ENCODE data around the gene RAP2C. TPM values are rescaled to one million over a fixed set of nuclear protein-coding genes. Genes with fewer than 3 reads are reported as not detected.

Gene RAP2C
- total RNA-seq, 2 experiments from 2014 or later, result 13.8 to 22.1 TPM

- Histone ChIP-seq H3K9me2 (ENCODE audit: insufficient read depth, low read length) (no peaks in the 10 kb centered on the region), H3K4me2 (ENCODE audit: low read length) (no peak overlapping the region), H3K4me3 (ENCODE audit: low read depth, low read length, poor library complexity, severe bottlenecking) (no peak overlapping the region), H3K27ac (ENCODE audit: low read depth, low read length, poor library complexity, severe bottlenecking) (no peak overlapping the region), H2AFZ (ENCODE audit: low read length) (no peak overlapping the region), H3K4me1 (ENCODE audit: insufficient read depth, low read length, poor library complexity, severe bottlenecking) (no peaks in the 10 kb centered on the region), H3K36me3 (ENCODE audit: insufficient read depth, low read length) (peaks cover 29% of the 10 kb centered on the region), H4K20me1 (ENCODE audit: insufficient read depth, low read length) (no peaks in the 10 kb centered on the region; the same call in 1 of the 2 replicates), H3K9me3 (ENCODE audit: low read length) (no peaks in the 10 kb centered on the region), H3K79me2 (ENCODE audit: insufficient read depth, low read depth, low read length) (no peaks in the 10 kb centered on the region; the same call in 1 of the 2 replicates)
- ChIA-PET POLR2A (interaction anchor here (0.6 kb wide), 1 partner anchor 1862 kb away, joined by 3 read pairs; no protein-coding TSS in a partner anchor), CTCF (ENCODE audit: unreplicated experiment) (no interaction called here)
- TSS peak; percentile 22 for BruUV-seq (replicated peaks)
- intact Hi-C loops (cut with micrococcal nuclease; ENCODE audit: unreplicated experiment), result no loop called here
- DNase-seq (ENCODE audit: low spot score), result no peak
- no peak for TF ChIP-seq CTCF (conservative IDR thresholded peaks at IDR 0.05; ENCODE audit: low read length)
- TF ChIP-seq EZH2phosphoT487 (IDR thresholded peaks at IDR 0.05; ENCODE audit: borderline replicate concordance, low read depth, low read length), result no peak
Observed at GRCh38 chrX:132204629-132205028, 14.6 kb downstream of the RAP2C start.

- no peaks in the 10 kb centered on the region for H3K9me3 ChIP-seq (ENCODE audit: low read length)
- POLR2A ChIA-PET, result interaction anchor here (0.6 to 0.8 kb wide), 3 partner anchors 9 to 263 kb away, joined by 3 to 7 read pairs (median 3); partner anchors contain the start of gene RAP2C
- intact Hi-C loops (cut with micrococcal nuclease; ENCODE audit: unreplicated experiment), result no loop called here
Observed at GRCh38 chrX:132200976-132201375, 18.3 kb downstream of the RAP2C start.

More at GRCh38 chrX:132200976-132201375, 18.3 kb downstream of the RAP2C start:
- H2AFZ ChIP-seq (ENCODE audit: low read length), result no peak overlapping the region
- no peak for TF ChIP-seq EZH2phosphoT487 (IDR thresholded peaks at IDR 0.05; ENCODE audit: borderline replicate concordance, low read depth, low read length)
- no peak for TF ChIP-seq CTCF (conservative IDR thresholded peaks at IDR 0.05; ENCODE audit: low read length)
- no peak for DNase-seq (ENCODE audit: low spot score)
- H3K9me2 ChIP-seq (ENCODE audit: insufficient read depth, low read length), result no peaks in the 10 kb centered on the region
- CTCF ChIA-PET (ENCODE audit: unreplicated experiment), result no interaction called here
- no TSS peak for BruUV-seq (replicated peaks)
- no peaks in the 10 kb centered on the region; the same call in 1 of the 2 replicates for H4K20me1 ChIP-seq (ENCODE audit: insufficient read depth, low read length)
- no peaks in the 10 kb centered on the region for H3K4me1 ChIP-seq (ENCODE audit: insufficient read depth, low read length, poor library complexity, severe bottlenecking)
- no peak overlapping the region for H3K4me2 ChIP-seq (ENCODE audit: low read length)
- H3K27ac ChIP-seq (ENCODE audit: low read depth, low read length, poor library complexity, severe bottlenecking), result no peak overlapping the region
- H3K79me2 ChIP-seq (ENCODE audit: insufficient read depth, low read depth, low read length), result no peaks in the 10 kb centered on the region
- no peak overlapping the region for H3K4me3 ChIP-seq (ENCODE audit: low read depth, low read length, poor library complexity, severe bottlenecking)
- H3K36me3 ChIP-seq (ENCODE audit: insufficient read depth, low read length), result peaks cover 11% of the 10 kb centered on the region; the same call in 1 of the 2 replicates

All from OCI-LY7 (cell line).